HCT116 (cell line): ENCODE results near the gene GABPB1.

Source experiments
- EZH2 ChIP-seq: fragments of 200-600 bp; sonication (generic); IDR thresholded peaks from 2 replicates; pipeline ENCODE4 v1.6.1; 2017; ENCODE audit warnings: antibody characterized with exemption, mixed run types
- JUND ChIP-seq: IDR thresholded peaks from 2 replicates; pipeline ENCODE4 v1.6.1; 2012
- POLR2A ChIP-seq: IDR thresholded peaks from 2 replicates; pipeline ENCODE4 v1.7.0; 2011; ENCODE audit warnings: borderline replicate concordance; ENCODE audit not compliant: insufficient read depth, insufficient read length; ENCODE audit errors: extremely low read depth
- RAD21 ChIP-seq: IDR thresholded peaks from 2 replicates; pipeline ENCODE4 v1.6.1; 2012; ENCODE audit warnings: low read depth, mild to moderate bottlenecking
- SRF ChIP-seq: IDR thresholded peaks from 2 replicates; pipeline ENCODE4 v1.6.1; 2012; ENCODE audit warnings: low read depth
- TF ChIP-seq, protein P1 (sequence below), 3 experiments: fragments of 200-600 bp in 1 of 3; sonication (generic) in 1 of 3; IDR thresholded peaks in 2 of 3; conservative IDR thresholded peaks in 1 of 3; 2 replicates each; pipeline ENCODE4 v1.5.1; 2012 to 2017; ENCODE audit warnings: low read depth in 2 of 3, low read length in 2 of 3, antibody characterized with exemption in 1 of 3, borderline replicate concordance in 1 of 3, control low read depth in 1 of 3, mild to moderate bottlenecking in 1 of 3, mixed read lengths in 1 of 3, mixed run types in 1 of 3, moderate library complexity in 1 of 3; ENCODE audit not compliant: insufficient read depth in 1 of 3
- TF ChIP-seq, protein P2 (sequence below): IDR thresholded peaks from 2 replicates; pipeline ENCODE4 v1.6.1; 2012

DNA sequence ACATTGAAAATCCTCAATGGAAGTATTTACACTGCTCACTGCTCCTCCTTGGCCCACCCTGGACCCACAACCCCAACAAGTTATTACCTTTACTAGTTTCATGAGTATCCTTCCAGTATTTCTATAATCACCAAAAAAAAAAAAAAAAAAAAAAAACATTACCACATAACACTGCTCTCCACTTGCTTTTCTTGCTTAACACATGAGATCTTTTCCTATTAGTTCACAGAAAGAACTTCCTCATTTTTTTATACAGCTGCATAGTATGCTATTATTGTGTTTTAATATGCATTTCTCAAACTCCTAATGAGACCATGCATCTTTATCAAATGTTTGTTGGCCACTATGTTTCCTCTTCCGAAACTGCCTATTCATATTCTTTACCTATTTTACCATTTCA, 14.6 kb downstream of the GABPB1 start:
- TF ChIP-seq, protein P1, sequence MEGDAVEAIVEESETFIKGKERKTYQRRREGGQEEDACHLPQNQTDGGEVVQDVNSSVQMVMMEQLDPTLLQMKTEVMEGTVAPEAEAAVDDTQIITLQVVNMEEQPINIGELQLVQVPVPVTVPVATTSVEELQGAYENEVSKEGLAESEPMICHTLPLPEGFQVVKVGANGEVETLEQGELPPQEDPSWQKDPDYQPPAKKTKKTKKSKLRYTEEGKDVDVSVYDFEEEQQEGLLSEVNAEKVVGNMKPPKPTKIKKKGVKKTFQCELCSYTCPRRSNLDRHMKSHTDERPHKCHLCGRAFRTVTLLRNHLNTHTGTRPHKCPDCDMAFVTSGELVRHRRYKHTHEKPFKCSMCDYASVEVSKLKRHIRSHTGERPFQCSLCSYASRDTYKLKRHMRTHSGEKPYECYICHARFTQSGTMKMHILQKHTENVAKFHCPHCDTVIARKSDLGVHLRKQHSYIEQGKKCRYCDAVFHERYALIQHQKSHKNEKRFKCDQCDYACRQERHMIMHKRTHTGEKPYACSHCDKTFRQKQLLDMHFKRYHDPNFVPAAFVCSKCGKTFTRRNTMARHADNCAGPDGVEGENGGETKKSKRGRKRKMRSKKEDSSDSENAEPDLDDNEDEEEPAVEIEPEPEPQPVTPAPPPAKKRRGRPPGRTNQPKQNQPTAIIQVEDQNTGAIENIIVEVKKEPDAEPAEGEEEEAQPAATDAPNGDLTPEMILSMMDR (IDR thresholded peaks at IDR 0.05 in 2 of 3, conservative IDR thresholded peaks at IDR 0.05 in 1 of 3; ENCODE audit: borderline replicate concordance in 1 of 3, insufficient read depth in 1 of 3, low read depth in 2 of 3, low read length in 2 of 3): no peak
- TF ChIP-seq EZH2 (no peak), SRF (no peak), POLR2A (no peak), JUND (no peak), RAD21 (no peak)
- TF ChIP-seq, protein P2, sequence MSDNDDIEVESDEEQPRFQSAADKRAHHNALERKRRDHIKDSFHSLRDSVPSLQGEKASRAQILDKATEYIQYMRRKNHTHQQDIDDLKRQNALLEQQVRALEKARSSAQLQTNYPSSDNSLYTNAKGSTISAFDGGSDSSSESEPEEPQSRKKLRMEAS: no peak
